Prostate gland (tissue), 2 donors: ENCODE results near the gene CCDC78. TPM values are rescaled to one million over a fixed set of nuclear protein-coding genes. Genes with fewer than 3 reads are reported as not detected.

ENCODE experiments used
- DNase-seq: peaks from one replicate; pipeline ENCODE4 v3.0.0-alpha.2; 2019; ENCODE audit warnings: low spot score
- H3K27ac ChIP-seq, 2 donors: fragments of 200-600 bp; sonication (generic); 2 replicates each; pipeline ENCODE4 v1.5.1; 2017 to 2019
- H3K27me3 ChIP-seq: fragments of 200-600 bp; sonication (generic); replicated peaks from 2 replicates; pipeline ENCODE4 v1.5.1; 2019; ENCODE audit not compliant: insufficient read depth
- H3K36me3 ChIP-seq, 2 donors: fragments of 200-600 bp; sonication (generic); 1 replicate in 1 of 2; 2 replicates in 1 of 2; pipeline versions ENCODE4 v1.5.1 to v1.8.1; 2017 to 2019
- H3K4me1 ChIP-seq: fragments of 200-600 bp; sonication (generic); replicated peaks from 2 replicates; pipeline ENCODE4 v1.5.1; 2019
- H3K4me3 ChIP-seq, 2 donors: fragments of 200-600 bp; sonication (generic); 2 replicates each; pipeline ENCODE4 v1.5.1; 2017 to 2019
- H3K9me3 ChIP-seq: fragments of 200-600 bp; sonication (generic); 2 replicates; pipeline ENCODE4 v1.5.1; 2017
- CTCF ChIP-seq, 4 experiments: fragments of 200-600 bp in 2 of 4; fragments of 450-650 bp in 2 of 4; sonication (generic) in 2 of 4; IDR thresholded peaks; 1 replicate in 3 of 4; 2 replicates in 1 of 4; pipeline ENCODE4 v1.5.1; 2016 to 2019; ENCODE audit warnings: antibody characterized with exemption in 4 of 4, mild to moderate bottlenecking in 2 of 4, moderate library complexity in 2 of 4
- POLR2A ChIP-seq: fragments of 450-650 bp; IDR thresholded peaks from one replicate; pipeline ENCODE4 v1.6.1; 2016; ENCODE audit warnings: antibody characterized with exemption, mild to moderate bottlenecking
- POLR2AphosphoS5 ChIP-seq: sonication (generic); formaldehyde crosslinking; IDR thresholded peaks from one replicate; pipeline ENCODE4 v1.6.1; 2017; ENCODE audit warnings: antibody characterized with exemption
- WGBS: methylation state at CpG from one replicate; pipeline ENCODE4 v1.1.5; 2018; 5-methylcytosine and 5-hydroxymethylcytosine counted together
- intact Hi-C: fragments of 100-400 bp; cut with DNase I; formaldehyde crosslinking; loops from one replicate; pipeline ENCODE4 v1.14.2; 2022
- total RNA-seq, 2 donors: library from RNA; depleted of rRNA; stranded (reverse); fragments of >200 nt; gene quantifications; one replicate each; pipeline ENCODE4 v1.1.0, GENCODE V29; 2016

Gene CCDC78
- total RNA-seq, 2 donors from 2014 or later: 2.3 to 3.0 TPM

DNA sequence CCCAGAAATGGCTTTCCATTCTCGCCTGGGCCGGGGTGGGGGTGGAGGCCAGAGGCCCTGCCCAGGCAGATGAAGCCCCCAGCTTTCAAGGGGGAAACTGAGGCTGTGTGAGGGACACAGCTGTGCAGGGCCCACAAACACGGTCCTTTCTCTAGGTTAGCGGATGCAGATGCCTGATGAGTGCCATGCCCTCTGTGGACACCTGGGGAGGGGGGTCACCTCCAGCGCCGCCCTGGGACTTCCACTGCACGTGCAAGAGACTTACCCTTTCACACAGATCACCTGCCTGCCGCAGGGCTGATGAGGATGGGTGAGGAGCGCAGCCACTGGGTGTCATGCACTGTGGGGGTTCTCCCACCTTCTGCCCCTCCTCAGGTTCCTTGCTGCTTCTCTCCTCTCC lies 7.9 kb downstream of the CCDC78 start:
- H3K9me3 ChIP-seq: no peaks in the 10 kb centered on the region
- H3K4me3 ChIP-seq: no peak overlapping the region
- H3K4me1 ChIP-seq: peaks cover 29% of the 10 kb centered on the region
- TF ChIP-seq CTCF (IDR thresholded peaks at IDR 0.05) (no peak), POLR2AphosphoS5 (no peak), POLR2A (no peak)
- no peak for DNase-seq
- intact Hi-C loops: no loop called here
- no peak overlapping the region for H3K27ac ChIP-seq
- H3K27me3 ChIP-seq: no peaks in the 10 kb centered on the region
- 91% methylated on average over 9 of the region's 9 CpGs for WGBS
- no peaks in the 10 kb centered on the region for H3K36me3 ChIP-seq

DNA sequence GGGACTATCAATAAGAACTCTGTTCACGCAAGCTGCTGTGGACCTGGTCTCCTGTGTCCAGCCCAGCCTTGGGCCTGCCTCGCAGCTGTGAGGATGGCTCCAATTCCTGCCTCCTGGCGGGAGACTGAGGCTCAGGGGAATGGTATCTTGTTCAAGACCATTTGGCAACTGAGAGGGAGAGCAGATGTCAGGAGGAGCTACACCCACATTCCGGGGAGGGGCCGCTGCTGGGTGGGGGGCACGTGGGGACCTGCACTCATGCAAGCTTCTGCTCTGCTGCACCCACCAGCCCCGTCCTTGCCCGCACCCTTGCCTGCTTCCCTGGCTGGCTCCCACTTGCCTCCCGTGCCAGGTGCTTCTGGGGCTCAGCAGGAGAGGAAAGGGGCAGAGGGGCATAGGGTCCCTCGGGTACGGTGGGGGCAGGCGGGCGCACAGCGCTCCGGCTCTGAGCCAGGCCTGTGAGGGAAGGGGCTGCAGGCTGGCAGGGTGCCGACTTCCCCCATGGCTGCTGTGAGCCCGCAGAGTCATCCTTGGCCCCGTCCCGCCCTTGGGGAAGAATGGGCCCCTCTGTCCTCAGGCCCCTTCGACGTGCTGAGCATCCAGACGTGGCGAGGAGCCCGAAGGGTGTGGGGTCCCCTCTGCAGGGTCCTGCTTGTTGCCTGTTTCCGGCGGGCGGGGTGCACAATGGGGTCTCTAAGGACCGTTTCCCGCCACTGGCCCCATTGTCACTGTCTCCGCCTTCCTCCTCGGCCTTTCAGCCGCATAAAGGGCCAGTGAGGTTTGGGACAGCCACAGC lies 8.6 kb downstream of the CCDC78 start:
- H3K27me3 ChIP-seq: no peaks in the 10 kb centered on the region
- H3K4me3 ChIP-seq: no peak overlapping the region
- intact Hi-C loops: no loop called here
- 78% methylated on average over 32 of the region's 32 CpGs for WGBS
- no peaks in the 10 kb centered on the region for H3K36me3 ChIP-seq
- no peak overlapping the region for H3K27ac ChIP-seq
- H3K9me3 ChIP-seq: no peaks in the 10 kb centered on the region
- H3K4me1 ChIP-seq: peaks cover 29% of the 10 kb centered on the region
- TF ChIP-seq POLR2AphosphoS5 (no peak), POLR2A (no peak), CTCF (IDR thresholded peaks at IDR 0.05) (no peak)
- no peak for DNase-seq

DNA sequence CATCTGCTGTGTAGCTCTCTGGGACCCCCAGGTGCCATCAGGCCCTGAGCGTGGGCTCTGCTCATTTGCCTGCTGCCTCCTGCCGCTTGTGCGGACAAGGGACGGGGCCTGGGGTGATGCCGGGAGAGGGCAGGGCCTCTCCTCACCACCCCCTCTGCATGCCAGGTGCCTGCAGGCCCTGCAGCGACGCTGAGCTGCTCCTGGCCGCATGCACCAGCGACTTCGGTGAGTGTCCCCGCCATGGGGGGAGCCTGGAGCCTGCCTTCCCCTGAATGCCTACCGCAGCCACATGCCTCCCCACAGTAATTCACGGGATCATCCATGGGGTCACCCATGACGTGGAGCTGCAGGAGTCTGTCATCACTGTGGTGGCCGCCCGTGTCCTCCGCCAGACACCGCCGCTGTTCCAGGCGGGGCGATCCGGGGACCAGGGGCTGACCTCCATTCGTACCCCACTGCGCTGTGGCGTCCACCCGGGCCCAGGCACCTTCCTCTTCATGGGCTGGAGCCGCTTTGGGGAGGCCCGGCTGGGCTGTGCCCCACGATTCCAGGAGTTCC lies 9.4 kb downstream of the CCDC78 start:
- no peak overlapping the region for H3K4me3 ChIP-seq
- TF ChIP-seq CTCF (IDR thresholded peaks at IDR 0.05): no peak
- TF ChIP-seq POLR2AphosphoS5: no peak
- no peak for TF ChIP-seq POLR2A
- no peak overlapping the region for H3K27ac ChIP-seq
- H3K9me3 ChIP-seq: no peaks in the 10 kb centered on the region
- 87% methylated on average over 29 of the region's 29 CpGs for WGBS
- peaks cover 29% of the 10 kb centered on the region for H3K4me1 ChIP-seq
- DNase-seq: no peak
- intact Hi-C loops: no loop called here
- H3K36me3 ChIP-seq: no peaks in the 10 kb centered on the region
- H3K27me3 ChIP-seq: no peaks in the 10 kb centered on the region

GRCh38 chr16:716200-716568 lies 10.1 kb downstream of the CCDC78 start:
- H3K4me3 ChIP-seq: peak overlapping the region in 1 of 2 donors; percentile 51
- peaks cover 23% of the 10 kb centered on the region for H3K4me1 ChIP-seq
- no peak overlapping the region for H3K27ac ChIP-seq
- no peaks in the 10 kb centered on the region for H3K36me3 ChIP-seq
- no peak for DNase-seq
- 8% methylated on average over 10 of the region's 12 CpGs for WGBS
- H3K9me3 ChIP-seq: no peaks in the 10 kb centered on the region
- H3K27me3 ChIP-seq: no peaks in the 10 kb centered on the region
- intact Hi-C loops: no loop called here
- TF ChIP-seq CTCF (IDR thresholded peaks at IDR 0.05) (no peak), POLR2AphosphoS5 (no peak), POLR2A (no peak)
